Measurements from ENCODE around the gene STK10. TPM values are rescaled to one million over a fixed set of nuclear protein-coding genes. Genes with fewer than 3 reads are reported as not detected.

The STK10 gene
- 10 to 100 TPM in 1 of 4 donors, 1 to 10 TPM in 3; 5.4 to 18.3 (median 5.7) TPM for total RNA-seq

DNA sequence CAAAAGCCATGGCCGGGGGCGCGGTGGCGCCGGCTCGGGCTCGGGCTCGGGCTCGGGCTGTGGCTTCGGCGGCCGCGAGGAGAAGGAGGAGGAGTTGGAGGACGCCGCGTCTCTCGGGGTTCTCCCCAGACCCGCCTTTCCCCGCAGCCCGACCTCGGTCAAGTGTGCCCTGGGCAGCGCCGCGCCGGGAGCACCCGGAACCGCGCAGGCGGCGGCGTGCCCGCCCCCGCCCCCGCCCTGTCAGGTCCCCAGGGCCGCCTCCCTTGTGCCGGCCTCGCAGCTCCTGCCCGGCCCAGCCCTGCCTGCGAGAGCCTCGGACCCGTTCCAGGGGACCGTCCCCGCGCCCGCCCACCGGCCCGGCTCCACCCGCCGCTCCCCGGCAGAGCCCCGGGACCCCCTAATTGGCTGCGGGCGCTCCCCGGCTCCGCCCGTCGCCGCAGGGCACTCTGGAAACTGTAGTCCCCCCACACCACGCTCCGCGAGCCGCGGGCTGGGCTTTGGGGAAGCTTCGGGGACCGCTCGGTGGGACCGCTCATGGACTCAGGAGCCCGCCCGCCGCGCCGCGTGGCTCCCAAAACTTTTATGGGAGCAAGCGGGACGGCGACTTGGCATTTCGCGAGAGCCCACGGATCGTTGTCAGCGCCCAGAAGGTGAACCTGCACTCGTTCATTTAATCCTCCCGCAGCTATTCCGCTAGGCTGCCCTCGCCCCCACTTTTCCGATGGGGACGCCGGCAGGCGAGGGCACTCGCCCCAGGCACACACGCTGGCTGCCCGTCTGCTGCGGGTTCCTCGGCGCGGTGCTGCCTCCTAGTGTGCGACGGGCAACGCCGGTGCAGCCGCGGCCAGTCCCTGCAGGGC lies at the start of gene STK10:
STK10 (minus strand) TSS at position 192 of the 860 bp plus-strand sequence; CDS start at position 10, 182 bp downstream.
- ATAC-seq (peak; percentile 88 to 90), DNase-seq (peak; percentile 80 to 87)
- no peaks in the 10 kb centered on the region for H3K36me3 ChIP-seq
- H3K27ac ChIP-seq = peak within 1 kb of the TSS; percentile 79 to 88 (median 84)
- intact Hi-C loops (cut with DNase I; ENCODE audit: low total_unique reads) = loop anchor here (1.0 kb wide), 3 partner anchors 81 to 105 kb away; partner anchors contain the start of gene UBTD2
- peaks cover 14 to 15% of the 10 kb centered on the region in 2 donors for H3K4me1 ChIP-seq
- H3K27me3 ChIP-seq = no peaks in the 10 kb centered on the region
- H3K9me3 ChIP-seq = no peaks in the 10 kb centered on the region
- TF ChIP-seq POLR2A (IDR thresholded peaks at IDR 0.05) = peak; percentile 68 to 71
- TF ChIP-seq, protein P1, sequence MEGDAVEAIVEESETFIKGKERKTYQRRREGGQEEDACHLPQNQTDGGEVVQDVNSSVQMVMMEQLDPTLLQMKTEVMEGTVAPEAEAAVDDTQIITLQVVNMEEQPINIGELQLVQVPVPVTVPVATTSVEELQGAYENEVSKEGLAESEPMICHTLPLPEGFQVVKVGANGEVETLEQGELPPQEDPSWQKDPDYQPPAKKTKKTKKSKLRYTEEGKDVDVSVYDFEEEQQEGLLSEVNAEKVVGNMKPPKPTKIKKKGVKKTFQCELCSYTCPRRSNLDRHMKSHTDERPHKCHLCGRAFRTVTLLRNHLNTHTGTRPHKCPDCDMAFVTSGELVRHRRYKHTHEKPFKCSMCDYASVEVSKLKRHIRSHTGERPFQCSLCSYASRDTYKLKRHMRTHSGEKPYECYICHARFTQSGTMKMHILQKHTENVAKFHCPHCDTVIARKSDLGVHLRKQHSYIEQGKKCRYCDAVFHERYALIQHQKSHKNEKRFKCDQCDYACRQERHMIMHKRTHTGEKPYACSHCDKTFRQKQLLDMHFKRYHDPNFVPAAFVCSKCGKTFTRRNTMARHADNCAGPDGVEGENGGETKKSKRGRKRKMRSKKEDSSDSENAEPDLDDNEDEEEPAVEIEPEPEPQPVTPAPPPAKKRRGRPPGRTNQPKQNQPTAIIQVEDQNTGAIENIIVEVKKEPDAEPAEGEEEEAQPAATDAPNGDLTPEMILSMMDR (IDR thresholded peaks at IDR 0.05 in 4 of 5, conservative IDR thresholded peaks at IDR 0.05 in 1 of 5) = peak; percentile 80 to 94 (median 84)
- in situ Hi-C loops (cut with MboI; ENCODE audit: low sequenced_read_pairs in 4 of 4) = loop anchor here in 3 of 4 donors (5.0 to 25.0 kb wide), 3 partner anchors 76 to 99 kb away; partner anchors contain the start of gene UBTD2 (in 2 of the 3)
- peak within 1 kb of the TSS; percentile 57 to 87 (median 86) for H3K4me3 ChIP-seq

DNA sequence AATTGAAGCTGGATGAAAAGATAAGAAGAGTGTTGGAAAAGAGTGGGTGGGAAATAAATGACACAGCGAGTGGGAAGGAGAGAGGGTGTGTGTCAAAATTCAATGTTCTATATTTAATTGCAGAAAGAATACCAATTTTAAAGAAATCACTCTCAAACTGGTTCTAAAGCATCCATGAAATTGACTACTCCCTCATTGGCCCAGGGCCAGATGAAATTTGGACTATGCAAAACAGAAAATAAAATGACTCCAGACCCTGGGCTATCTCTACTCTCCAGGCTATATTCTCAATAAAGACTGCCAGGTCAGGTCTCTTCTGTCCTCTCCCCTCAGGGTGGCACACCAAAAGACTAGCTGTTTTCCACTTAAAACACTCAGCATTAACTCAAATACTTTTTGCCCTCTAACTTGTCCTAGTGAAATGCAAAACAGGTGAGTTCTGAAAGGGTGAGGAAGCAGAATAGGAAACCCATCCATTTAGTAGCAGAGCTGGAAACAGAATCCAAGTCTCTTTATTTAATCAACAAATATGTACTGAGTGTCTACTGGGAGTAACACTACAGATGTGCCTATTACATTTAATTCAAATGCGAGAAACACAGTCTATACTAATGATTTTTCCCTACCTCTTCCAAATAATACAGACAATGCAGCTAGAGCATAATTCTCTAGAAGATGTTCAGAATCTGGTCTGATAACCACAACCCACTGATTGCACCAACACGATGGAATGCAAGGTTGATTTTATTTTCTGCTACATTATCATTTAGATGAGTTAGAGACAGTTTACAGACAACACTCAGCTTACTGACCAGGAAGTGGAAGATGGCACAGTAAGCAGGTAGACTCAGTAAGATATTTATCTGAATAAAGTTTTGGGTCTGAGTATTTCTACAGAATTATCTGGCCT lies 48.1 kb upstream of the STK10 start:
- DNase-seq = no peak
- TF ChIP-seq, protein P1 (IDR thresholded peaks at IDR 0.05 in 4 of 5, conservative IDR thresholded peaks at IDR 0.05 in 1 of 5) = no peak
- TF ChIP-seq POLR2A (IDR thresholded peaks at IDR 0.05) = no peak
- Histone ChIP-seq H3K27ac (no peak overlapping the region), H3K9me3 (no peaks in the 10 kb centered on the region), H3K4me3 (no peak overlapping the region), H3K4me1 (peaks cover 0 to 18% of the 10 kb centered on the region in 2 donors), H3K27me3 (no peaks in the 10 kb centered on the region), H3K36me3 (peaks cover 0 to 4% of the 10 kb centered on the region in 2 donors)
- no peak for ATAC-seq
- intact Hi-C loops (cut with DNase I; ENCODE audit: low total_unique reads) (no loop called here), in situ Hi-C loops (cut with MboI; ENCODE audit: low sequenced_read_pairs in 4 of 4) (no loop called here)

DNA sequence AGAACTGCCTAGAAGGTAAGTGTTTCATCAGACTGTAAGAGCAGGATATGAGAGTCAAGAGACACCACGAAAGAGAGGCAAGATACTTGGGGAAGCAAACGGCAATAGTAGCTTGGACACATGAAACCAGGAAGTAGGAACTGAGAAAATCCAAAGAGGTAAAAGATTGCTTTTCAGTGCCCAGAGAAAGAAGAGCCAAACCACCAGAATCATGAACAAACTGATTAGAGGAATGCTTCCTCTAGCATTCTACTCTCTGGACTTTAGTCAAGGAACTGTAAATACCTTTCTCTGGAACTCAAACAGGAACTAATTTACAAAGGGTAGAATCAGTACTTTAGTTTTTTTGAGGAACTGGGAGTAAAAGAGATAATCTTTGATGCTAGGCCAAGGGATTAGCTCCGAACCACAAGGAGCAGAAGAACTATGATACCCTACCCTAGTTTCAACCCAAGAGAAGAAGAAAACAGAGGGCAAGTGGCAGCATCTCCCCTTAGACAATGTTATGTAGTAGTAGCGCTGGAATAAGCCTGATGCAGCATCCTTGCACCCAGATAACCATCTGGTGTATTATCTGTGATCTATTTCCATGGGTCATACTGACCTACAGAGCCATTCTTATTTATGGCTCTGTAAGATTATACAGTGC lies 47.2 kb upstream of the STK10 start:
- ATAC-seq (no peak), DNase-seq (no peak)
- Histone ChIP-seq H3K9me3 (no peaks in the 10 kb centered on the region), H3K4me1 (peaks cover 0 to 18% of the 10 kb centered on the region in 2 donors), H3K27ac (no peak overlapping the region), H3K36me3 (peaks cover 0 to 4% of the 10 kb centered on the region in 2 donors), H3K27me3 (no peaks in the 10 kb centered on the region), H3K4me3 (no peak overlapping the region)
- TF ChIP-seq POLR2A (IDR thresholded peaks at IDR 0.05) = no peak
- TF ChIP-seq, protein P1 (IDR thresholded peaks at IDR 0.05 in 4 of 5, conservative IDR thresholded peaks at IDR 0.05 in 1 of 5) = no peak
- intact Hi-C loops (cut with DNase I; ENCODE audit: low total_unique reads) = no loop called here
- in situ Hi-C loops (cut with MboI; ENCODE audit: low sequenced_read_pairs in 4 of 4) = no loop called here

DNA sequence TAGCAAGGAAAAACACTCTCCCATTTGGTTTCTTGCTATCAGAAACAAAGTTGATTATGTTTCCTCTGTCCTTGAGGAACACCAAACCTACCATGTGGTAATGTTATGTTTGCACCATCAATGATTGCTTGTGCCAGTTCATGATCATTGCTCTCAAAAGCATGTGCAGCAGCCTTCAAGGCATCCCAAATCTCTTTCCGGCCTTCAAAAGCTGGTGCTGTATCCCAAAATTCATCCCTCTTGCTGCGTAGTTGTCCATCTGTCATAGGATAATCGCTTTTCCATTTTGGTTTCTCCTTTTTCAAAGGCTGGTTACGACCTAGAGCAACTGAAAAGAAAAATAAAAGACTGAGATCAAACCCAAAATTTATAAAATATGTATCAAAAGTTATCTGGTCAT lies 46.0 kb upstream of the STK10 start:
- H3K27me3 ChIP-seq = no peaks in the 10 kb centered on the region
- DNase-seq (no peak), ATAC-seq (no peak)
- H3K9me3 ChIP-seq = no peaks in the 10 kb centered on the region
- H3K4me1 ChIP-seq = peaks cover 0 to 18% of the 10 kb centered on the region in 2 donors
- no peak overlapping the region for H3K27ac ChIP-seq
- H3K36me3 ChIP-seq = peaks cover 0 to 4% of the 10 kb centered on the region in 2 donors
- no peak overlapping the region for H3K4me3 ChIP-seq
- in situ Hi-C loops (cut with MboI; ENCODE audit: low sequenced_read_pairs in 4 of 4) (no loop called here), intact Hi-C loops (cut with DNase I; ENCODE audit: low total_unique reads) (no loop called here)
- TF ChIP-seq, protein P1 (IDR thresholded peaks at IDR 0.05 in 4 of 5, conservative IDR thresholded peaks at IDR 0.05 in 1 of 5) = no peak
- no peak for TF ChIP-seq POLR2A (IDR thresholded peaks at IDR 0.05)
